Stimulated activated CD8-positive, alpha-beta memory T cell treated with anti-CD3 and anti-CD28 coated beads, Interleukin-15, amount 100 ng/mL, for 48 hours (primary cell): ENCODE measurements around the gene SENP1.

Experiments
- DNase-seq, 2 donors: peaks; one replicate each; pipeline ENCODE4 v3.0.0-alpha.2; 2020; ENCODE audit warnings: low read depth in 2 of 2

The SENP1 gene

GRCh38 chr12:48036818-48037217, 69.1 kb downstream of the SENP1 start:
- no peak for DNase-seq

DNA sequence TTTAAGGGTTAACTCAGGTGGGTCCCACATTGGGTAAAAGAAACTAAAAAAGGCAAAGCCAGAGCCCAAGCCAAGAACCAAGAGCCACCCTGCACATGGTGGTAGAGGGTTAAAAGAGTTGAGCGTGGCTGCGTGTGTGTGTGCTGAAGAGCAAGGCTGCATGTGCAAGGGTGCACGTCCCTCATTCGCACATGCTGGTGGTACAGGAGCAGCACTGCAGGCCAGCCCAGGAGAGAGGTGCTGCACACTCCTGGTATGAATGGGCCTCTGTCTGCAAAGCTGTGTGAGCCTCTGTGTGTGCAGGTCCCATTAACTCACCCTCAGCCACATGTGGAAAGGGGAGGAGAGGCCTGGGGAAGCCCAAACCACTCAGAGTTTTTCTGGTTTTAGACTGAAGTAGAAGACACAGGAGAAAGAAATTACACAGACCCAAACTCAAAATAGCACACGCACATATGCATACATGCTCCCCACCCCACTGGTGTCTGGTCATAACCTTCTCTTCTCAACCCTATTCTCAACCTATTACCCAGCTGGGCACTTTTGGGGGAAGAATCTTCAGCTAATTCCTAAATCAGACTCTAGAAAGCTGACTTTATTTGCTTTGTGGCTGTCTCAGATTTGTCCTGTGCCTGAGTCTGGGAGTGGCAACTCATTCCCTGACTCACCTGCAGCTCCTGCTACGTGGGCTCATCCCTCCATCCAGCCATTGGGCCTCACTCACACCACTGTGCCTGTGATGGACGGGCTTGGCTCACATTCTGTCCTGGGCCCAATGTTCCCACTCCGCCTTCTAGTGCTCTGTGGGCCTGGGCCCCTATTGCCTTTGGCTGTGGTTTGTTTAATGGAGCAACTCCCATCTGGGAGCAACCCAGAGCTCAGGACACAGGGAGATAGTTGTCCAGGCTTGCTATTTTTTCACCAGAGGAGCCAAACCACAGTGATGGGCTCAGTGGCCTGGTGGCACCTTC, 70.8 kb downstream of the SENP1 start:
- DNase-seq, result no peak

DNA sequence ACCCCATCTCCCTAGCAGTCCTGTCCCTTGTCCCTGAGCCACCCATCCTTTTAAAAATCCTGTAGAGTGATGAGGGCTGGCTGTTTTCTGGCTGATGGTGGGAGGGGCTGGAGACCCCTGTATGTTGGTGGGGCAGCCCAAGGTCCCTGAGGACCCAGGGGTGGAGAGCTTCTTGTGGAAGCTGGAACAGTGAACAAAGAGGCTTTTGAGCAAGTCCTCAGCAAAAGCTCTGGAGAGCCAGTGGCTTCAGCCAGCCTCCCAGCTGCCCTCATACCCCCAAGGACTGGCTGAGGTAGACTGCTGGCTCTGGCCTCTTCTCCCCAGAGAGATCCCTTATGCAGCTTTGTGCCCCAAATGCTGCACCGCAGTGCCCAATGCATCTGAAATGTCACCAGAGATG, 72.4 kb downstream of the SENP1 start:
- no peak for DNase-seq

GRCh38 chr12:48032597-48032996, 73.3 kb downstream of the SENP1 start:
- no peak for DNase-seq

DNA sequence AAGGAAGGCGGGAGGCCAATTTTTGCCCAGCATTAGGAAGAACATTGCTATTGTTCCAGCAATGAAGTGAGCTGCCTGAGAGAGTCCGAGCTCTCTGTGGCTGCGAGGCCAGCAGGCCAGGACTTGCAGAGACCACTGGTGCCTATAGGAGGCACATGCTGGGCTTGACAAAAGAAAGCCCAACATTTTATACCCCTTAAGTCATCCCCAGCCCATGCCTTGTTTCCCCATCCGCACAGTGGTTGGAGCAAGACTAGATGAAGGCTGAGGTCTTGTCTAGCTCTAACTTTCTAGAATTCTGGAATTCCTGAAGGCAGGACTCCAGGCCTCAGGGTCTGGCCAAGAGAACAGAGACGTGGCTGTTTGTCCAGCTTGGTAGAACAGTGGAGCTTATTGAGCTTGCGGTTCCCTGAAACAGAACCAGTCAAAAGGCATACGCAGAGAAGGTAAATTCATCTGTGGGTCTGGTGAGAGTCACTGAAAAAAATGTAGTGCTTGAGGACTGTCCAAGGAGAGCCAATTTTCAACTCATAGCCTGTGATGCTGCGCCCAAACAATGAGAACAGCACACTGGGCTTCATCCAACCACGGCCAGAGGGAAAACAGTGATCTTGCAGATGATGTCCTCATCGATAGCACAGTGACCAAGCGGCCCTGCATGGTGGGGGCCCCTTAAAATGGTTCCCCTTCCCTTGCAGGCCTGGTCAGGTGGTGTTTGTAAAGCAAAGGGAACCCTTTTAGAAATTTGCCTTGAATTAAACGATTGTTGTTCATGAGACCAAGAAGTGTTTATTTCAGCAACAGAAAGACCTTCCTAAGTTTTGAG, 74.5 kb downstream of the SENP1 start:
- DNase-seq, result no peak

DNA sequence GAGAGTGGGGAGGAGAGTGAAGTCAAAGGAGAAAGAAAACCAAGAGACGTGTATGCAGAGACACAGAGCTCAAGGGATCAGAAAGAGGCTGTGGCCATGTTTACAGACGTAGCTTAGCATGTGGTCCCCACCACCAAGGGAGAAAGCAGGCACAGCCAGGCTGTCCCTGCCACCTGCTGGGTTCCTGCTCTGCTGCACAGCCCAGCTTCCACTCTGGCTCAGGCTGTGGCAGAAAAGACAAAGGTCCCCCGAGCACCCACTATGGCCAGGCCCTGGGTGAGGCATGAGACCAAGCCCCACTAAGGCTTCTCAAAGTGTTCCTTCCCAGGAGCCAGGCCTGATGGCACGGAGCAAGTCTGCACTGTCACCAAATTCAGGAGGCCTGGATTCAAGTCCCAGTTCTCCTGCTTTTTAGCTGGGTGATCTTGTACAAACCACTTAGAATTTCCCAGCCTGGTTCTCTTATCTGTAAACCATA, 75.7 kb downstream of the SENP1 start:
- DNase-seq, result no peak

DNA sequence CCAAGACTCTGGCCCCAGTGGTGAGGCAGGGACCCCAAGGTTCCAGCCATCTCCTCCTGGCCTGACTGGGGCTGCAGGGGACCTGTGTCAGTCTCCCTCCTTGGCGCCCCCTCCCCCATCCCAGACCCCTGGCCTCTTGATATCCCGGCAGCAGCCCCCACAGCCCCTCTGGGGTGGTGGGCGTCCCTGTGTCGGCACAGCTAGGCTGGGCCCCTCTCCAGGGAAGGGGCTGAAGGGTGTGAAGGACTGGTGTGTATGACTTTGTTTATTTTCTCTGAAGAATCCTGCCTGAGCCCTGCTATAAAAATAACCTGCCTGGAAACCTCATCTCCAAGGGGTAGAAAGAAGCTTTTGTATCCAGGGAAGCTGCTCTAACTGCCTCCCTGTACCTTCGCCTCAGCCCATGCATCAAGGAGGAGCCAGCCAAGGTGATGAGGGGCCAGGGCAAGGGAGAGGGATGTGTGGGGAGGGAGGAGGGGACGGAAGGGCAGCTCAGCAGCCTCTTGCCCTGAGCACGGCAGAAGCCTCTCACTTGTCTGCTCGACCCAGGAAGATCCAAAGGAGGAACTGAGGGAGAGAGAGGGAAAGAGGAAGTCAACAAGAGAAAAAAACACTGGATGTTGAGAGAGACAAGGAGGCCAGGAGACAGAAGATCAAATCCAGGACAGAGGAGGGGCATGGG, 76.2 kb downstream of the SENP1 start:
- no peak for DNase-seq

GRCh38 chr12:48028541-48029431, 77.1 kb downstream of the SENP1 start:
- no peak for DNase-seq

GRCh38 chr12:48027183-48028002, 78.5 kb downstream of the SENP1 start:
- DNase-seq, result no peak

GRCh38 chr12:48026060-48026827, 79.6 kb downstream of the SENP1 start:
- no peak for DNase-seq

DNA sequence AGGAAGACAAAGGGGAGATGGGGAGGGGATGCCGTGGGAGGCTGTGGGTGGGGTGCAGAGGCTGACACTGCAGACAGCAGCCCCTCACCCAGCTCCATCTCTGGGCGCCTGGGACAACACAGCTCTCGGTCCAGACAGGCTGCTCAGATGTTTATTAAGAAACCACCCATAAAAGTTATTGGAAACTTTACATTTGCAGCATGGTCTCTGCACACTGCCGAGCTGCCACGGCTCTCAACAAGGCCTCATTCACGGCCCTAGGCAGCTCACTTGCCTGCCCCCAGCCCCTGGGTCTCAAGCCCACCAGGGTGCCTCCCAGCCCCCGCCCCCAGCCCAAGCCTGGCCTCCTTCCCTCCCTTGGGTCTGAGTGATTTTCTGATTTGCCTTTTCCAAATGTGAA, 80.6 kb downstream of the SENP1 start:
- no peak for DNase-seq

- no peak for DNase-seq
Measured at GRCh38 chr12:48024735-48025134, 81.1 kb downstream of the SENP1 start.

GRCh38 chr12:48023386-48023785, 82.5 kb downstream of the SENP1 start:
- no peak for DNase-seq

GRCh38 chr12:48022676-48023385, 83.0 kb downstream of the SENP1 start:
- no peak for DNase-seq

DNA sequence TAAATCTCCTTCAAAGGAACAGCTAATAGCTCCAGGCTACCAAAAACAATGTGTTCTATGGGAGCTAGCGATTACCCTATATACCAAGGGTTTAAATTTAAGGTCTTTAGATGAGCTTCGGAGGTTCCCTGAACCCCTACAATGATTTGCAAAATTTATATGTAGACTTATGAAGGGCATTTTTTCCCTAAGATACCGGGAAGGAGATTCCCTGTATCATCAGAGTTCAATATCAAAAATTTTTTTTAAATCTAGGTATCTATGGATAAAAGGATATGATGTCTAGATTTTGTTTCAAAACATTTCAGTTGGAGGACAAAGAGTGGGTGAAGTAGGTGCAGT, 83.7 kb downstream of the SENP1 start:
- no peak for DNase-seq

DNA sequence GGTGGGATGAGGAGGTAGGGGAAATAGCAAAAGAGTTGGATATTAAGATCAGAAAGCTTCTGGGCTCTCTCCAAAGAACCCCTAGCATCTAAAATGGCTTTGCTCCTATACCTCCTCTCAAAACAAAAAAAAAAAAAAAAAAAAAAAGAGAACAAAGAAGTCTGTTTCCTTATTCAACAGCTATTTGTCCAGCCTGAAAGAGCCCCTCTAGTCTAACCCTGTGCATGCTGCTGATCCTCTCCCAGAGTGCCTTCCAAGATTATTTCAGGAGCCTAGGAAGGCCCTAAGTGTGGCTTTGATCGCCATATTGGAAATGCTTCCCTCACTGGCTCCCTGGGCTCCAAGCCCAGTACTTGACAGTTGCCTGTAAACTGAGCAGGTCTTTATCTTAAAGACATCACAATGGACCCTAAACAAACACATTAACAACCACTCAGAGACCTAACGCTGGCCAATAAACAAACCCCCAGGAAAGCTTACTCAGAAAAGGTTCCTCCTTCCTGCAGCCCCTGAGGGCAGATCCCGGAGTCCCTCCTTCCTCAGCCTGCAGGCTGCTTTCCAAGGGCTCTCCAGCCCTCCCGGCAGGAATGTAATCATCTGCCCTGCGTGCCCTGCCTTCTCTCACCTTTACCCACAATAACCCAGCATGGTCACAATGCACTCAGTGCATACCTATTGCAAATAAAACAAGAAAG, 84.2 kb downstream of the SENP1 start:
- no peak for DNase-seq

- DNase-seq, result no peak
Measured at GRCh38 chr12:48019639-48020265, 86.1 kb downstream of the SENP1 start.

GRCh38 chr12:48018618-48018995, 87.3 kb downstream of the SENP1 start:
- DNase-seq, result no peak
